Mesenchymal stem cell (in vitro differentiated cells and primary cell): ENCODE measurements around the gene SPRR2A.
A peak's percentile ranks its signal among the peaks of the same experiment; 100 is the strongest.

Experiments used
- DNase-seq: peaks from one replicate; pipeline ENCODE4 v3.0.0-alpha.2; 2013
- H2AFZ ChIP-seq: one replicate; pipeline ENCODE4 v1.6.1; 2013; ENCODE audit warnings: low read depth, mild to moderate bottlenecking, control low read depth, inconsistent platforms, low read length, moderate library complexity
- H2AK5ac ChIP-seq: 2 replicates; pipeline ENCODE4 v1.6.1; 2013; ENCODE audit warnings: low read length, moderate library complexity, mild to moderate bottlenecking, inconsistent platforms; ENCODE audit not compliant: severe bottlenecking
- H2BK120ac ChIP-seq: one replicate; pipeline ENCODE4 v1.6.1; 2013; ENCODE audit warnings: low read depth, mild to moderate bottlenecking, inconsistent platforms, low read length, moderate library complexity
- H2BK12ac ChIP-seq, 2 experiments: one replicate each; pipeline ENCODE4 v1.6.1; 2013; ENCODE audit warnings: inconsistent platforms in 2 of 2, low read length in 2 of 2, mild to moderate bottlenecking in 2 of 2, moderate library complexity in 2 of 2, control low read depth in 1 of 2
- H2BK15ac ChIP-seq: one replicate; pipeline ENCODE4 v1.6.1; 2013; ENCODE audit warnings: mild to moderate bottlenecking, low read depth, inconsistent platforms; ENCODE audit not compliant: poor library complexity, severe bottlenecking
- H2BK5ac ChIP-seq: 2 replicates; pipeline ENCODE4 v1.6.1; 2013; ENCODE audit warnings: low read depth, mild to moderate bottlenecking, low read length, control low read depth, inconsistent platforms; ENCODE audit not compliant: poor library complexity, severe bottlenecking
- H3K14ac ChIP-seq, 2 experiments: one replicate each; pipeline ENCODE4 v1.6.1; 2013; ENCODE audit warnings: inconsistent platforms in 2 of 2, low read length in 2 of 2, control low read depth in 1 of 2, mild to moderate bottlenecking in 1 of 2, moderate library complexity in 1 of 2
- H3K18ac ChIP-seq, 2 experiments: one replicate each; pipeline ENCODE4 v1.6.1; 2013; ENCODE audit warnings: inconsistent platforms in 2 of 2, low read length in 2 of 2, control low read depth in 1 of 2, low read depth in 1 of 2, mild to moderate bottlenecking in 1 of 2
- H3K23ac ChIP-seq, 2 experiments: one replicate each; pipeline ENCODE4 v1.6.1; 2013; ENCODE audit warnings: inconsistent platforms in 2 of 2, low read length in 2 of 2, mild to moderate bottlenecking in 2 of 2, moderate library complexity in 2 of 2, control low read depth in 1 of 2
- H3K27ac ChIP-seq: 2 replicates; pipeline ENCODE4 v1.5.1; 2013; ENCODE audit warnings: mild to moderate bottlenecking, moderate library complexity, low read length, control low read depth, inconsistent platforms; ENCODE audit not compliant: poor library complexity, severe bottlenecking
- H3K27me3 ChIP-seq, 2 experiments: 2 replicates each; pipeline versions ENCODE4 v1.6.1 to v1.7.0; 2013; ENCODE audit warnings: low read length in 2 of 2, mild to moderate bottlenecking in 2 of 2, moderate library complexity in 2 of 2, control low read depth in 1 of 2, inconsistent platforms in 1 of 2; ENCODE audit not compliant: control insufficient read depth in 1 of 2, insufficient read depth in 1 of 2
- H3K36me3 ChIP-seq, 2 experiments: 2 replicates each; pipeline versions ENCODE4 v1.6.1 to v1.7.0; 2013; ENCODE audit warnings: low read length in 2 of 2, control low read depth in 1 of 2, inconsistent platforms in 1 of 2, low read depth in 1 of 2, mild to moderate bottlenecking in 1 of 2; ENCODE audit not compliant: insufficient read depth in 2 of 2, control insufficient read depth in 1 of 2
- H3K4ac ChIP-seq, 2 experiments: one replicate each; pipeline ENCODE4 v1.6.1; 2013; ENCODE audit warnings: inconsistent platforms in 2 of 2, low read length in 2 of 2, mild to moderate bottlenecking in 2 of 2, moderate library complexity in 2 of 2, control low read depth in 1 of 2, low read depth in 1 of 2
- H3K4me1 ChIP-seq: 2 replicates; pipeline ENCODE4 v1.6.1; 2013; ENCODE audit warnings: low read depth, low read length, control low read depth; ENCODE audit not compliant: control insufficient read depth, insufficient read depth
- H3K4me2 ChIP-seq: 2 replicates; pipeline ENCODE4 v1.6.1; 2013; ENCODE audit warnings: low read length, mild to moderate bottlenecking, inconsistent platforms; ENCODE audit not compliant: poor library complexity, severe bottlenecking
- H3K4me3 ChIP-seq, 2 experiments: 2 replicates each; pipeline versions ENCODE4 v1.5.1 to v1.7.0; 2013; ENCODE audit warnings: low read length in 2 of 2, mild to moderate bottlenecking in 2 of 2, control low read depth in 1 of 2, low read depth in 1 of 2; ENCODE audit not compliant: insufficient read depth in 1 of 2
- H3K79me1 ChIP-seq: replicated peaks from 2 replicates; pipeline ENCODE4 v1.6.1; 2013; ENCODE audit warnings: mild to moderate bottlenecking, control low read depth, low read length, inconsistent platforms; ENCODE audit not compliant: poor library complexity, severe bottlenecking
- H3K9ac ChIP-seq: 2 replicates; pipeline ENCODE4 v1.7.0; 2013; ENCODE audit warnings: mild to moderate bottlenecking, low read length, moderate library complexity
- H3K9me3 ChIP-seq: 2 replicates; pipeline ENCODE4 v1.7.0; 2013; ENCODE audit warnings: mild to moderate bottlenecking, low read length; ENCODE audit not compliant: control insufficient read depth
- H4K8ac ChIP-seq: one replicate; pipeline ENCODE4 v1.6.1; 2013; ENCODE audit warnings: inconsistent platforms, mild to moderate bottlenecking, low read length, moderate library complexity
- H4K91ac ChIP-seq: one replicate; pipeline ENCODE4 v1.6.1; 2013; ENCODE audit warnings: mild to moderate bottlenecking, low read length, inconsistent platforms
- WGBS: methylation state at CpG from one replicate; pipeline ENCODE4 v1.1.7; 2013; ENCODE audit warnings: mixed read lengths; 5-methylcytosine and 5-hydroxymethylcytosine counted together

The SPRR2A gene

DNA sequence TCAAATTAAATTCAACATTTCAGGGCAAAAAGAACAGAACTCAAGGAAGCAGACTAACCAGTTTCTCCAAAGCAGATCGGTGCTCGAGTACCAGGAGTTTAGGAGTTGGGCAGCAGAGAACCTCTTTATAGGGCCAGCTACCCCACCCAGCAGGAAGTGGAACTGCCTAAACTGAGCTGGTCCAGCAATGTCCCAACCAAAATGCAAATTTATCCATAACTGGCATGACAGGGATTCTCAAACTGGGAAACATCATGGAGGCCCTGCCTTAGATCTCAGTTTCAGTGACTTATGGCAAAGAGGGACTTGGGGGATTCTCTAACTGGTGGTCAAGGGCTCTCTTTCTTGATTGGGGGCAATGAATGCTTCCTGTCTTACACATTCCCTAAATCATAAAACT is 14.2 kb upstream of the SPRR2A start, which contains the start of gene SPRR2B:
Gene SPRR2B (minus strand): TSS at position 101 of the 400 bp plus-strand sequence. CDS start 772 bp downstream, outside the sequence.
- Histone ChIP-seq H3K4me2 (no peak within 1 kb of the TSS), H3K27ac (no peak within 1 kb of the TSS), H3K14ac (no peak within 1 kb of the TSS), H4K91ac (no peak within 1 kb of the TSS), H2BK5ac (no peak within 1 kb of the TSS), H3K4ac (no peak within 1 kb of the TSS), H2BK120ac (no peak within 1 kb of the TSS), H3K4me3 (no peak within 1 kb of the TSS), H3K27me3 (no peaks in the 10 kb centered on the region), H3K9me3 (no peaks in the 10 kb centered on the region), H3K36me3 (no peaks in the 10 kb centered on the region), H3K18ac (no peak within 1 kb of the TSS), H3K79me1 (no peaks in the 10 kb centered on the region), H2BK15ac (no peak within 1 kb of the TSS), H4K8ac (no peak within 1 kb of the TSS), H2BK12ac (no peak within 1 kb of the TSS), H3K23ac (no peak within 1 kb of the TSS), H2AFZ (no peak within 1 kb of the TSS), H3K9ac (no peak within 1 kb of the TSS), H3K4me1 (no peaks in the 10 kb centered on the region), H2AK5ac (no peak within 1 kb of the TSS)
- no peak for DNase-seq
- 20% methylated on average over 2 of the region's 2 CpGs for WGBS

DNA sequence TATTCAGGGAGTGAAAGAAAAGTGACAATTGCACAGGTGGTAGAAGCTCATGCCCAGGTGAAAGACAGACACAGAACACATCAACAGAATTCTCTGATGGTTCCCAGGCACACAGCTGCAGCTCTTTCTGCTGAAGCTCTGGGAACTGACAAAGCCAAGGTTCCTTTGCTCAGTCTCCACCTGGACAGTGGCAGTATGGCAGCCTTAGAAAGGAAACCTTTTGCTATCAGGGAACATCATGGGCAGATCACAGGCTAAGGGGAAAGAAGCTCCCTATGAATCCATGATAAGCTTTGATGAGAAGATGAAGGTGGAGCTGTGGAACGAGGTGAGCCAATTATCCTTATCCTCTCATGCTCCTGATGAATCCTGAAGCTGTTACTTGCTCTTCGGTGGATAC is 12.9 kb upstream of the SPRR2A start:
- H3K4me3 ChIP-seq, result no peak overlapping the region
- H3K79me1 ChIP-seq, result no peaks in the 10 kb centered on the region
- WGBS, result 17% methylated on average over 1 of the region's 2 CpGs
- no peaks in the 10 kb centered on the region for H3K27me3 ChIP-seq
- no peaks in the 10 kb centered on the region for H3K4me1 ChIP-seq
- no peak for DNase-seq
- no peak overlapping the region for H2BK15ac ChIP-seq
- H3K23ac ChIP-seq, result no peak overlapping the region
- H3K9ac ChIP-seq, result no peak overlapping the region
- no peak overlapping the region for H2AFZ ChIP-seq
- no peak overlapping the region for H2AK5ac ChIP-seq
- H2BK120ac ChIP-seq, result no peak overlapping the region
- H3K4me2 ChIP-seq, result no peak overlapping the region
- H3K36me3 ChIP-seq, result no peaks in the 10 kb centered on the region
- H3K18ac ChIP-seq, result no peak overlapping the region
- no peak overlapping the region for H4K91ac ChIP-seq
- no peak overlapping the region for H3K4ac ChIP-seq
- no peak overlapping the region for H3K27ac ChIP-seq
- H3K14ac ChIP-seq, result no peak overlapping the region
- H2BK12ac ChIP-seq, result no peak overlapping the region
- H2BK5ac ChIP-seq, result no peak overlapping the region
- no peak overlapping the region for H4K8ac ChIP-seq
- H3K9me3 ChIP-seq, result no peaks in the 10 kb centered on the region

DNA sequence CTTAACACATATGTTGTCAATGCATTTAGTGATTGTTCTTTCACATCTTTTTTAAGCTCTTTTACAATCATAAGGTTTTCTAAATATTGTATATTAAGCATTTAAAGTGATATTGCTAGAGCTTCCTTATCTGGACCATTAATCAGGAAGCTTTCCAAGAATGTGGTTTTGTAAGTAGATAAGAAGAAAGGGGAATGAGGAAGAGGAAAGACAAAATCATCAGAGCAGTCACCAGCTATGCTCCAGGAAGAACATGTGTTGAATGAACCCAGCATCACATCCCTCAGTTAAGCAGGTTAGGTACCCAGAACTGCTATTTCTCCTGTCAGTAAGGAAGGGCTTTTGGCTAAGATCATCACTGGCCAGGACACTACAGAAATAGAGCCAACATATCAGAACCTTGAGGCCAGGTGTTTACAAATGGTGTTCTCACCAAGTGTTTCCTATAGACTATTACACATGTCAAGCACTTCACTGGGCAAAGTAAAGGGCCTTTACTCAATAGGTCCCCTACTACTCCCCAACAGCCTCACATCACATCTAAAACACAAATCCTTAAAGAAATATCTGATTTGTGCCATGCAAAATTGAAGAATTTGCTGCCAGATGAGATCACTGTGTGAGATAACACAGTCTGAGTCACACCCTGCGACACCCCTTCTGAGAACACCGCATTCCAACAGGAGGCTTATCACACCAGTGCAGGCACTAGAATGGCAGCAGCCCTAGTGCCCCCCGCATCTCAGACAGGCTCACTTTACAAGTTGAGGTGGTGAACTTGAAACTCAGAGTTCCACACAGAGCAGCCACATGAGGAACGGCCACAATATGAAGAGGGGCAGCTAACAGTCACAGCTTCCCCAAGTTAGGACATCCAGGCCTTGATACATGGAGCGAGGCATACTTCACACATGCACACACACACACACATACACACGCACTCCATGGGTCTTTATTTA is 1.8 kb upstream of the SPRR2A start:
- H3K18ac ChIP-seq, result no peak overlapping the region
- H2BK12ac ChIP-seq, result no peak overlapping the region
- no peak overlapping the region for H2BK15ac ChIP-seq
- H4K91ac ChIP-seq, result no peak overlapping the region
- no peaks in the 10 kb centered on the region for H3K4me1 ChIP-seq
- H2BK5ac ChIP-seq, result no peak overlapping the region
- 83% methylated on average over 5 of the region's 6 CpGs for WGBS
- no peak overlapping the region for H2AK5ac ChIP-seq
- no peak overlapping the region for H3K23ac ChIP-seq
- no peaks in the 10 kb centered on the region for H3K36me3 ChIP-seq
- no peak overlapping the region for H3K4me2 ChIP-seq
- H4K8ac ChIP-seq, result no peak overlapping the region
- H3K27ac ChIP-seq, result no peak overlapping the region
- H3K9me3 ChIP-seq, result no peaks in the 10 kb centered on the region
- no peak overlapping the region for H3K4ac ChIP-seq
- no peak for DNase-seq
- H3K14ac ChIP-seq, result no peak overlapping the region
- no peaks in the 10 kb centered on the region for H3K79me1 ChIP-seq
- H3K4me3 ChIP-seq, result no peak overlapping the region
- H2AFZ ChIP-seq, result peak overlapping the region; percentile 23
- no peak overlapping the region for H2BK120ac ChIP-seq
- H3K9ac ChIP-seq, result no peak overlapping the region
- peaks cover 0 to 8% of the 10 kb centered on the region in 2 experiments for H3K27me3 ChIP-seq

DNA sequence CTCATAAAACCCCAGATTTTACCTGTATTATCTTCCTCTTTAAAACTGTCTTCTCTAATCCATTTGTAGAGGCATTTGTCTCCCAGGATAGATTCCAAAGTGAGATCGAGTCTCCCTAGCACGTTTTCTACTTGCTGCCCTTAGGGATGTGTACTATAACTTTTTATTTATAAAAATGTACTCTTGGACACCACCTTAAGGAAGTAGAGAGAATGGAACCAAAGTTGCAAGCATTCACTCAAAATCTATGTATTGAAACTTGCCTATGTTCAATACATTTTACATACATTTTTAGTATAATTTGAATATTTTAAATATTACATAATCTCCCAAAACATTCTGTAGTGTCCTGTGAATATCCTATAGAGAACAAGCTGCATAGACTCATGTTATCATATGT is 842 bp upstream of the SPRR2A start:
- H2AFZ ChIP-seq, result no peak overlapping the region
- no peak overlapping the region for H2AK5ac ChIP-seq
- H3K4me1 ChIP-seq, result no peaks in the 10 kb centered on the region
- H3K4ac ChIP-seq, result no peak overlapping the region
- no peak overlapping the region for H3K9ac ChIP-seq
- peaks cover 0 to 8% of the 10 kb centered on the region in 2 experiments for H3K27me3 ChIP-seq
- H4K91ac ChIP-seq, result no peak overlapping the region
- no peaks in the 10 kb centered on the region for H3K79me1 ChIP-seq
- no peaks in the 10 kb centered on the region for H3K9me3 ChIP-seq
- H3K4me2 ChIP-seq, result no peak overlapping the region
- no peak for DNase-seq
- no peak overlapping the region for H4K8ac ChIP-seq
- no peak overlapping the region for H3K18ac ChIP-seq
- WGBS, result no CpG with 5 or more reads among the region's 2 CpGs
- no peak overlapping the region for H2BK15ac ChIP-seq
- no peak overlapping the region for H3K23ac ChIP-seq
- H3K27ac ChIP-seq, result no peak overlapping the region
- no peaks in the 10 kb centered on the region for H3K36me3 ChIP-seq
- H2BK5ac ChIP-seq, result no peak overlapping the region
- no peak overlapping the region for H2BK12ac ChIP-seq
- H3K4me3 ChIP-seq, result no peak overlapping the region
- H2BK120ac ChIP-seq, result no peak overlapping the region
- no peak overlapping the region for H3K14ac ChIP-seq
